Fibroblast of the aortic adventitia (primary cell): ENCODE measurements around the gene AMFR. TPM values are rescaled to one million over a fixed set of nuclear protein-coding genes. Genes with fewer than 3 reads are reported as not detected.

Experiments
- DNase-seq: peaks from one replicate; pipeline ENCODE4 v3.0.0-alpha.2; 2010; ENCODE audit warnings: low read depth
- H3K4me3 ChIP-seq: 2 replicates; pipeline ENCODE4 v1.5.1; 2011; ENCODE audit warnings: low read depth, mild to moderate bottlenecking, control low read depth, low read length, moderate library complexity
- CTCF ChIP-seq: IDR thresholded peaks from 2 replicates; pipeline ENCODE4 v1.5.1; 2011; ENCODE audit warnings: mild to moderate bottlenecking, low read length, control low read depth, inconsistent platforms; ENCODE audit not compliant: insufficient read depth
- total RNA-seq: library from RNA; depleted of rRNA; stranded (reverse); fragments of >200 nt; gene quantifications from 2 replicates; pipeline ENCODE4 v1.2.3, GENCODE V29; 2012; ENCODE audit warnings: low replicate concordance

Gene AMFR
- total RNA-seq, 1 donor: 133 TPM

- H3K4me3 ChIP-seq: no peak overlapping the region
- no peak for TF ChIP-seq CTCF
- no peak for DNase-seq
Observed at GRCh38 chr16:56329887-56330286, 95.5 kb downstream of the AMFR start.

DNA sequence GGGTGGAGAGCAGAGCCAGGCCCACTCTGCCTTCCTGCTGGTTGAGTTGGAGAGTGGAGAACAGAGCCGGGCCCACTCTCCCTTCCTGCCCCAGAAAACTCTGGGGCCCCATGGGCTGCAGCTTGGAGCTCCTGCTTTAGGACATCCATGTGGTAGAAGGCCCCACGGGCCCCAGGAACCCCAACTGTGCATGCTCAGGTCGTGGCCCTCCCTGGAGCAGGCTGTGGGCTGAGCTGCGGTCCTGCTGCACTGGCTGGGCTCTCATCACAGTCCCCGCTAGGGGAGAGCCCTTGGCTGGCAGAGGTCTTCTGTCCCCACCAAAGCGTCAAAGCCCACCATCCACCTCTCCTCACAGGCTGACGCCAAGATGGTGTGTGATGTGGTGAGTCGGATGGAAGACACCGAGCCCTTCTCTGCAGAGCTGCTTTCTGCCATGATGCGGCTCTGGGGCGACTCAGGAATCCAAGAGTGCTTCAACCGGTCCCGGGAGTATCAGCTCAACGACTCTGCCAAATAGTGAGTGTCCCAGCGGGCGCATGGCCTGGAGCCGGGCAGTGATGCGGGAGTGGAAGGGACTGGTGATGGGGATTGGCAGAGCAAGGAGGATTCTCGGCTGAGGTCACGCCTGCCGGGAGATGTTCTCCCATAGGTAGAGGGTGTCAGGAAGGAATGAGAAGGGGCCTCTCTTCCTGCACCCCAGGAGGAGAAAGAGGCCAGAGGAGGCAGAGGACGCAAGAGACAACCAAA is 96.9 kb downstream of the AMFR start:
- no peak for DNase-seq
- no peak overlapping the region for H3K4me3 ChIP-seq
- TF ChIP-seq CTCF: no peak

DNA sequence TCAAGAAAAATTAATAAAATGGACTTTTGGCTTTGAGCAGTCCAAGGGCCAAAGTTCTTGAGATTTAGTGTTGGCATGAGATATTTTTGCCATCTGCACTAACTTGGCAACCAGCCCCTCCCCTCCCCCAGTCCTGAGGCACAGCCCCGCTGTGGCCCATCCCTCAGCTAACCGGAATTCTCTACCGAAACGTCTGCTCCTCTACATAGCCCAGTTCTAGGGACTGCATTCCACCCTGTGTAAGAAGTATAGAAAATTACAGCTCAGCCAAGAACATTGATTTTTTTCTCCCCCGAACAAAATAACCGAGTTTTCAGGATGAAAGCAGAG is 97.5 kb downstream of the AMFR start:
- TF ChIP-seq CTCF: no peak
- DNase-seq: no peak
- H3K4me3 ChIP-seq: no peak overlapping the region

GRCh38 chr16:56327071-56327928 is 98.0 kb downstream of the AMFR start:
- no peak overlapping the region for H3K4me3 ChIP-seq
- DNase-seq: no peak
- TF ChIP-seq CTCF: no peak

DNA sequence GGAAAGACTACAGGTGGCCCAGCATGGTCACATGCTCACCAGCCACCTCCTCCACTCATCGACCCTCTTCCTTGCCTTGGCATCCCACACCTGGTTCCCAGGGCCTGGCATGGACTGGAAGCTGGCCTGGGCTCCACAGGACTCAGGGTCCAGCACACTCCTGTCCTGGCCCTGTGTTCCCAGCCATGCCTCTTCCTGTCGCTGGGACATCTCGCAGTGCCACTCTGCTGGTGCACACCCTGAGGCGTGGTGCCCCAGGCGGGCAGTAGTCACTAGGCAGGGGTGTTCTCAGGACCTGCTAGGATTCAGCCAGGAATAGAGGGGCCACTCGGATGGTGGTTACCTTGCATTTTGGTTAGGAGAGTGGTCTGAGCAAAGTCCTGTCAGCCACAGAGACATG is 99.4 kb downstream of the AMFR start:
- TF ChIP-seq CTCF: no peak
- H3K4me3 ChIP-seq: no peak overlapping the region

GRCh38 chr16:56324406-56324805 is 100.9 kb downstream of the AMFR start:
- TF ChIP-seq CTCF: no peak
- DNase-seq: no peak
- H3K4me3 ChIP-seq: no peak overlapping the region

More for the DNA sequence above, 99.4 kb downstream of the AMFR start:
- no peak for DNase-seq
